Anterior cingulate cortex (tissue), 58 donors: ENCODE data around the gene NUP210L.

Experiments
- DNase-seq, 58 donors: peaks; one replicate each; lab custom pipeline; 2025; lab: John Stamatoyannopoulos, UW

NUP210L gene

GRCh38 chr1:154154534-154155191 lies at the start of gene NUP210L:
TSS of gene NUP210L (minus strand) at chr1:154155073.
- DNase-seq: peak in 7 of 58 donors; percentile 5 to 82 (median 61)

GRCh38 chr1:154199563-154199879 lies 44.6 kb upstream of the NUP210L start:
- no peak for DNase-seq

GRCh38 chr1:154198756-154199562 lies 44.1 kb upstream of the NUP210L start:
- DNase-seq: peak in 7 of 58 donors; percentile 6 to 64 (median 31)

- DNase-seq: no peak
Observed at GRCh38 chr1:154193821-154194220, 38.9 kb upstream of the NUP210L start.

- no peak for DNase-seq
Observed at GRCh38 chr1:154192476-154192875, 37.6 kb upstream of the NUP210L start.

GRCh38 chr1:154191990-154192461 lies 37.2 kb upstream of the NUP210L start, which contains the start of gene TPM3:
TSS of gene TPM3 (minus strand) at chr1:154192100. CDS start at chr1:154192018, 82 bp downstream.
- no peak for DNase-seq

- DNase-seq: no peak
Observed at GRCh38 chr1:154190550-154190949, 35.7 kb upstream of the NUP210L start.

- no peak for DNase-seq
Observed at GRCh38 chr1:154186852-154187501, 32.1 kb upstream of the NUP210L start.

- peak in 5 of 58 donors; percentile 3 to 18 (median 8) for DNase-seq
Observed at GRCh38 chr1:154186177-154186576, 31.3 kb upstream of the NUP210L start.

GRCh38 chr1:154183046-154183915 lies 28.4 kb upstream of the NUP210L start:
- peak; percentile 53 to 96 (median 90) for DNase-seq

- DNase-seq: peak in 49 of 58 donors; percentile 9 to 68 (median 47)
Observed at GRCh38 chr1:154182344-154183045, 27.6 kb upstream of the NUP210L start.

- no peak for DNase-seq
Observed at GRCh38 chr1:154181944-154182343, 27.1 kb upstream of the NUP210L start.

- DNase-seq: no peak
Observed at GRCh38 chr1:154179946-154180687, 25.2 kb upstream of the NUP210L start.

- DNase-seq: no peak
Observed at GRCh38 chr1:154178911-154179811, 24.3 kb upstream of the NUP210L start.

- DNase-seq: peak in 26 of 58 donors; percentile 3 to 63 (median 29)
Observed at GRCh38 chr1:154178013-154178412, 23.1 kb upstream of the NUP210L start.

GRCh38 chr1:154176337-154176736 lies 21.5 kb upstream of the NUP210L start:
- DNase-seq: peak in 4 of 58 donors; percentile 10 to 70 (median 38)

GRCh38 chr1:154174654-154175053 lies 19.8 kb upstream of the NUP210L start:
- DNase-seq: no peak

- no peak for DNase-seq
Observed at GRCh38 chr1:154171880-154172279, 17.0 kb upstream of the NUP210L start.
